PC-9 (cell line): ENCODE measurements around the gene FTL.

ENCODE experiments used
- CTCF ChIP-seq: fragments of 200-600 bp; sonication (generic); conservative IDR thresholded peaks from 2 replicates; pipeline ENCODE4 v1.6.1; 2017; ENCODE audit warnings: mixed run types, antibody characterized with exemption, mild to moderate bottlenecking, moderate library complexity
- EZH2 ChIP-seq: fragments of 200-600 bp; sonication (generic); IDR thresholded peaks from 2 replicates; pipeline ENCODE4 v1.8.0; 2017; ENCODE audit warnings: antibody characterized with exemption, low read depth

- TF ChIP-seq CTCF (no peak), EZH2 (no peak)
Measured at GRCh38 chr19:48991873-48992580, 26.9 kb downstream of the FTL start.
